Adrenal gland (tissue), 12 donors: ENCODE measurements around the gene CCDC59. TPM values are rescaled to one million over a fixed set of nuclear protein-coding genes. Genes with fewer than 3 reads are reported as not detected.
A peak's percentile ranks its signal among the peaks of the same experiment; 100 is the strongest.

Source experiments
- DNase-seq, 7 donors: peaks; one replicate each; pipeline ENCODE4 v3.0.0-alpha.2; 2019 to 2020
- H3K27ac ChIP-seq, 5 donors: fragments of 200-600 bp; sonication (generic) in 4 of 5; 1 replicate in 3 of 5; 2 replicates in 2 of 5; pipeline versions ENCODE4 v1.5.1 to v1.8.0; 2016 to 2020; ENCODE audit warnings: mild to moderate bottlenecking in 1 of 5
- H3K27me3 ChIP-seq: fragments of 200-600 bp; 2 replicates; pipeline ENCODE4 v1.8.0; 2021
- H3K36me3 ChIP-seq, 2 donors: fragments of 200-600 bp; replicated peaks in 1 of 2; 1 replicate in 1 of 2; 2 replicates in 1 of 2; pipeline versions ENCODE4 v1.5.1 to v1.8.0; 2018 to 2022
- H3K4me1 ChIP-seq, 2 donors: fragments of 200-600 bp; replicated peaks in 1 of 2; 1 replicate in 1 of 2; 2 replicates in 1 of 2; pipeline versions ENCODE4 v1.5.1 to v1.8.0; 2018 to 2021
- H3K4me3 ChIP-seq, 4 donors: fragments of 200-600 bp; sonication (generic) in 3 of 4; one replicate each; pipeline ENCODE4 v1.5.1; 2016 to 2018
- H3K9me3 ChIP-seq, 3 donors: fragments of 200-600 bp; sonication (generic) in 1 of 3; replicated peaks in 1 of 3; 1 replicate in 2 of 3; 2 replicates in 1 of 3; pipeline versions ENCODE4 v1.5.1 to v1.8.0; 2016 to 2021
- POLR2A ChIP-seq, 2 donors: fragments of 450-650 bp; IDR thresholded peaks; one replicate each; pipeline ENCODE4 v1.6.1; 2017; ENCODE audit warnings: antibody characterized with exemption in 2 of 2, mild to moderate bottlenecking in 2 of 2, moderate library complexity in 1 of 2
- WGBS, 4 donors: extraction: QIAGEN DNeasy Blood & Tissue Kit in 2 of 4; methylation state at CpG; one replicate each; pipeline versions ENCODE4 v1.1.5 to v1.1.7; 2013 to 2017; 5-methylcytosine and 5-hydroxymethylcytosine counted together
- intact Hi-C, 2 donors: fragments of 100-400 bp; cut with DNase I; formaldehyde crosslinking; loops; one replicate each; pipeline versions ENCODE4 v1.14.1 to v1.15.0; 2022 to 2023
- polyA plus RNA-seq, 3 donors: library from polyadenylated mRNA; stranded (reverse); fragments of 200-250 nt in 2 of 3; fragments of 350-450 nt in 1 of 3; fragmentation: Illumina TruSeq in 1 of 3; extraction: RNeasy Lipid Tissue Mini Kit (QIAGEN cat#74804) in 1 of 3; gene quantifications; one replicate each; pipeline ENCODE4 v1.2.3, GENCODE V29; 2013 to 2014
- total RNA-seq, 9 donors: library from RNA; depleted of rRNA in 4 of 9; stranded (reverse); fragments of >200 nt in 4 of 9; fragments of 120-200 nt in 1 of 9; fragmentation: NEBNext Ultra II Directional in 1 of 9; extraction: Animal tissue kit (Norgen Biotek cat#: 25700) in 1 of 9; gene quantifications; one replicate each; pipeline versions ENCODE4 v1.1.0 to v1.2.4, GENCODE V29; 2013 to 2023
- TF ChIP-seq, protein P1 (sequence below), 6 experiments: fragments of 450-650 bp in 4 of 6; fragments of 200-600 bp in 2 of 6; sonication (generic) in 1 of 6; IDR thresholded peaks; 1 replicate in 5 of 6; 2 replicates in 1 of 6; pipeline versions ENCODE4 v1.5.1 to v1.8.0; 2016 to 2021; ENCODE audit warnings: antibody characterized with exemption in 6 of 6, mild to moderate bottlenecking in 2 of 6, moderate library complexity in 1 of 6
- donor health status: healthy with polysubstance abuse.
- donor health status: Bipolar disorder and iron deficiency.
- donor health status: DM: yes; HTN: yes; CAD: no.
- donor health status: DM: no; HTN: no; CAD: no.
- donor health status: DM: no; HTN: no; CAD: no.
- donor health status: DM: yes; HTN: yes; CAD: no.

Gene CCDC59
- total and polyA plus RNA-seq, 12 donors = 22.4 to 50.5 (median 31.3) TPM

DNA sequence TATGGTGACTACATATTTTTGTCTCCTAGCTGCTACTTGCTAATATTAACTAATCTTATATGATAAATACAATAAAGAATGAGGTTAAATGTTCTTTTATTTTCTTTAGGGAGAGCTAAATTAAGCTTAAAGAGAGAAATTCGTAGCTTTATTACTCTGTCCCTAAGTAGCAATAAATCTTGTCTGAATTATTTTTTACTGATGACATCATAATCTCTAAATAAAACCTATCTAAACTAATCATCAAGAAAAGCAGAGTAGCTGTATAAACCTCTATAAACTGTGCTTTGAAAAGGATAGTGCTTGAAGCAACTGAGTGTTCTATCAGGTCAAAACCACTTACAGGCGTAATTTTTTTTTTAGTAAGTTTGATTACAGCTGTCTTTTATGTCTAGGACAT lies 42.6 kb upstream of the CCDC59 start:
- 70 to 78% (median 75%) methylated on average over 2 of the region's 2 CpGs for WGBS, 4 donors
- no peaks in the 10 kb centered on the region for H3K36me3 ChIP-seq
- intact Hi-C loops = no loop called here

DNA sequence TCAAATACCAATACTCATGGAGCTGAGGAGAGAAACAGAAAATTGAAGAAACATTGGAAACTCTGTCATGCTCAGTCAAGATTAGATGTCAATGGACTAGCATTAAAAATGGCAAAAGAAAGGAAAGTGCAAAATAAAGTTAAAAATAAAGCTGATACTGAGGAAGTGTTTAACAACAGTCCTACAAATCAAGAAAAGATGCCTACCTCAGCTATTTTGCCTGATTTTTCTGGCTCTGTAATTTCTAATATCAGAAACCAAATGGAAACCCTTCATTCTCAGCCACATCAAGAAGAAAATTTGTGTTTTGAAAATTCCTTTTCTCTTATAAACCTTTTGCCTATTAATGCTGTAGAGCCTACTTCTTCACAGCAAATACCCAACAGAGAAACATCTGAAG lies 40.7 kb upstream of the CCDC59 start:
- DNase-seq = no peak
- intact Hi-C loops = no loop called here
- no peaks in the 10 kb centered on the region for H3K36me3 ChIP-seq
- no peaks in the 10 kb centered on the region for H3K4me1 ChIP-seq
- no peak overlapping the region for H3K4me3 ChIP-seq
- H3K27me3 ChIP-seq = no peaks in the 10 kb centered on the region
- TF ChIP-seq, protein P1, sequence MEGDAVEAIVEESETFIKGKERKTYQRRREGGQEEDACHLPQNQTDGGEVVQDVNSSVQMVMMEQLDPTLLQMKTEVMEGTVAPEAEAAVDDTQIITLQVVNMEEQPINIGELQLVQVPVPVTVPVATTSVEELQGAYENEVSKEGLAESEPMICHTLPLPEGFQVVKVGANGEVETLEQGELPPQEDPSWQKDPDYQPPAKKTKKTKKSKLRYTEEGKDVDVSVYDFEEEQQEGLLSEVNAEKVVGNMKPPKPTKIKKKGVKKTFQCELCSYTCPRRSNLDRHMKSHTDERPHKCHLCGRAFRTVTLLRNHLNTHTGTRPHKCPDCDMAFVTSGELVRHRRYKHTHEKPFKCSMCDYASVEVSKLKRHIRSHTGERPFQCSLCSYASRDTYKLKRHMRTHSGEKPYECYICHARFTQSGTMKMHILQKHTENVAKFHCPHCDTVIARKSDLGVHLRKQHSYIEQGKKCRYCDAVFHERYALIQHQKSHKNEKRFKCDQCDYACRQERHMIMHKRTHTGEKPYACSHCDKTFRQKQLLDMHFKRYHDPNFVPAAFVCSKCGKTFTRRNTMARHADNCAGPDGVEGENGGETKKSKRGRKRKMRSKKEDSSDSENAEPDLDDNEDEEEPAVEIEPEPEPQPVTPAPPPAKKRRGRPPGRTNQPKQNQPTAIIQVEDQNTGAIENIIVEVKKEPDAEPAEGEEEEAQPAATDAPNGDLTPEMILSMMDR (IDR thresholded peaks at IDR 0.05) = no peak
- TF ChIP-seq POLR2A (IDR thresholded peaks at IDR 0.05) = no peak
- H3K9me3 ChIP-seq = peaks cover 0 to 8% (median 0%) of the 10 kb centered on the region in 3 donors
- H3K27ac ChIP-seq = no peak overlapping the region

More for the DNA sequence above, 42.6 kb upstream of the CCDC59 start:
- H3K27me3 ChIP-seq = no peaks in the 10 kb centered on the region
- TF ChIP-seq, protein P1 (IDR thresholded peaks at IDR 0.05) = no peak
- no peak for TF ChIP-seq POLR2A (IDR thresholded peaks at IDR 0.05)
- no peak for DNase-seq
- H3K4me3 ChIP-seq = no peak overlapping the region
- peaks cover 0 to 8% (median 0%) of the 10 kb centered on the region in 3 donors for H3K9me3 ChIP-seq
- H3K27ac ChIP-seq = no peak overlapping the region
- H3K4me1 ChIP-seq = no peaks in the 10 kb centered on the region

DNA sequence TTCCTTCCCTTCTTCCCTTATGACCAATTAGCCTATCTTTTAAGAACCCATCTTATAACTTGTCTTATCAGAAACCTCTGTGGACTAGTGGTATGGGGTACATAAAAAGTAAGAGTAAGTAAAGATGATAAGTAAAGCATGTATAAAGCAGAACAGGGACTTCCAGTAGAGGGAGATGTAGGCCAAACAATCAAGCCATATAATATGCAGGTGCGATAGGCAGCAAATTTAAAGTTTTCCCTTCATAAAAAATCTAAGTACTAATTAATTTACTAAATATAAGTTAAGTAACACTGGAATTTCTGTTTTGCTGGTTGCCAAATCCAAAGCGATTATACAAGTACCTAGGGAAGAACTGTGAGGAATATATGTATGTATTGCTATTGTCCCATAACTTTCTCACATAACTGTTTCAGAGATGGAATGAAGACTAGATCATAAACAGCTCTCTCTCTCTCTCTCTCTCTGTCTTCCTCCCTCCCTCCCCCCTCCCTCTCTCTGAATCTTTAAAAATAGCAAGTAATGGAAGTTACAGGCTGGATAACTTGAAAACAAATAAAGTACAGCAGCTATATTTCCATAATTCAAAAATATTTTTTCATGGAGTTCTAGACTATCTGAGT lies 25.9 kb upstream of the CCDC59 start:
- no peaks in the 10 kb centered on the region for H3K4me1 ChIP-seq
- intact Hi-C loops = no loop called here
- H3K9me3 ChIP-seq = no peaks in the 10 kb centered on the region
- no peak overlapping the region for H3K27ac ChIP-seq
- no peaks in the 10 kb centered on the region for H3K27me3 ChIP-seq
- 70 to 79% (median 75%) methylated on average over 2 of the region's 2 CpGs for WGBS, 4 donors
- DNase-seq = no peak
- TF ChIP-seq POLR2A (IDR thresholded peaks at IDR 0.05) = no peak
- TF ChIP-seq, protein P1 (IDR thresholded peaks at IDR 0.05) = peak in 4 of 6 experiments; percentile 15 to 37 (median 20)
- no peak overlapping the region for H3K4me3 ChIP-seq
- H3K36me3 ChIP-seq = no peaks in the 10 kb centered on the region

DNA sequence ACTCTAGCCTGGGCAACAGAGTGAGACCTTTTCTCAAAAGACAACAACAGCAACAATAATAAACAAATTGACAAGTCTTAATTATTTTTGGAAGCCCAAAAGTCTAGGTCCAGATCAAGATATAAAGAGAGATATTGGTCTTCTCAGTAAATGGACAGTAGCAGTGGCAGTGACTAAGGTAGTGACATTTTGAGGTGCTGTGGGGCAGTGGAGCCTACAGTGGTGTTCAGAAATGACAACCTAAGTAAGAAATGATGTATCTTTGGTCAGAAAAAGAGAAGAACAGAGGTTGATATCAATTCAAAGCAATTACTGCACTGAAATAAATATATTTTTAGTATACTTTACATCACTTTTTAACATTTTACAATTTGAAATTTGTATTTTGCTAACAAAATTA lies 20.8 kb upstream of the CCDC59 start:
- intact Hi-C loops = no loop called here
- no peak for TF ChIP-seq POLR2A (IDR thresholded peaks at IDR 0.05)
- TF ChIP-seq, protein P1 (IDR thresholded peaks at IDR 0.05) = no peak

More for the DNA sequence above, 20.8 kb upstream of the CCDC59 start:
- Histone ChIP-seq H3K4me3 (no peak overlapping the region), H3K27me3 (no peaks in the 10 kb centered on the region), H3K27ac (no peak overlapping the region), H3K9me3 (no peaks in the 10 kb centered on the region), H3K36me3 (no peaks in the 10 kb centered on the region), H3K4me1 (no peaks in the 10 kb centered on the region)
- no peak for DNase-seq
